SKM-1 treated with dmso at 0.1 percent for 144 hours (cell line): ENCODE measurements around the gene NPIPB2.
"Not testable (repeated sequence)": the region's sequence is repeated elsewhere in the genome, so short reads cannot be mapped to it uniquely, and the experiment has no call there.

ENCODE experiments used
- DNase-seq: peaks from one replicate; lab custom pipeline; 2025; ENCODE audit not compliant: unreplicated experiment; lab: John Stamatoyannopoulos, UW

Gene NPIPB2

DNA sequence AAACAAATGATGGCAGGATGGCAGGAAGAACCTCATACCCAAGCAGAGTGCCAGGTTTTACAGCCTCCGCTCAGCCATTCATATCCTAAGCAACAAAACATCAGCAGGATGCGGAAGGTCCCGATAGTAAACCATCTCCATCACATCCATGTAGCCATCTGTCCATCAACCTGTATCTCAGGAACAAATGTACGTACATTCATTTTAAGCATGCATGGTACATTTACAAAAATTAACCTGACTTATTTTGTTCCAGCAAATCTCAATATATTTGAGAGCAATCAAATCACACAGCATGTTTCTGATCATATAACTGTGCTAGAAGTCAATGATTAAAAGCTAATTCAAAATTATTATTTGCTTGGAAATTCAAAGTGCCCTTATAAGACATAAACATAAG, at the start of gene NPIPB2:
Gene NPIPB2 (minus strand): TSS at position 101 of the 400 bp plus-strand sequence. CDS start 0 bp downstream, at position 101.
- not testable (repeated sequence) for DNase-seq

DNA sequence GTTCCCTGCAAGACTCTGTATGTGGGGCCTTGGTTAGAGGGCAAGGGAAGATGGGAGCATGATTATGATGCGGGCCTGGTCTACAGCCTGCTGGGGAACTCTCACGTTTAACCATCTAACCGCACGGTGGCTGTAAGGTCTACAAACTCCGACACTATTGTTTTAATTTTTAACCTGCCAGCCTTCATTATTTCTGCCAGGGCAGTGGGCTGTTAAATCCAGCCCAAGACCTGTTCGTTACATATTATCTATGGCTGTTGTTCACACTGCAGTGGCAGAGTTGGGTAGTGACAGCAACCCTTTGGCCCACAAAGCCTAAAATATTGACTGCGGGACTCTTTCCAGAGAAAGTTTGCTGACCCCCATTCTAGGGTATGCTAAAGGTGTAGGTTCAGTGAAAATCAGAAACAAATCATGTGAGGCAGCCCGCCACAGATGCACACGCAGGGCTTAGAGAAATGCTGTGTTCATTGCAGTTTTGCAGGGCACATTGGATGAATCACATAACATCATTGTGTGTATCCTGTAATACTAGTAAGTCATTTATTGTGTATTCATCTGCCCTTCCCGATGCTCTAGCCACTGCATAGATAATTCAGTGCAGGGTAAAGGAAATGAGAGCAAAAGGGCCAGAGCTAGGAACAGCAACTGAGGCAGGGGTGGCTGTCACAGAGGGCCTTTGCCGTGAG, 49.0 kb upstream of the NPIPB2 start:
- no peak for DNase-seq

DNA sequence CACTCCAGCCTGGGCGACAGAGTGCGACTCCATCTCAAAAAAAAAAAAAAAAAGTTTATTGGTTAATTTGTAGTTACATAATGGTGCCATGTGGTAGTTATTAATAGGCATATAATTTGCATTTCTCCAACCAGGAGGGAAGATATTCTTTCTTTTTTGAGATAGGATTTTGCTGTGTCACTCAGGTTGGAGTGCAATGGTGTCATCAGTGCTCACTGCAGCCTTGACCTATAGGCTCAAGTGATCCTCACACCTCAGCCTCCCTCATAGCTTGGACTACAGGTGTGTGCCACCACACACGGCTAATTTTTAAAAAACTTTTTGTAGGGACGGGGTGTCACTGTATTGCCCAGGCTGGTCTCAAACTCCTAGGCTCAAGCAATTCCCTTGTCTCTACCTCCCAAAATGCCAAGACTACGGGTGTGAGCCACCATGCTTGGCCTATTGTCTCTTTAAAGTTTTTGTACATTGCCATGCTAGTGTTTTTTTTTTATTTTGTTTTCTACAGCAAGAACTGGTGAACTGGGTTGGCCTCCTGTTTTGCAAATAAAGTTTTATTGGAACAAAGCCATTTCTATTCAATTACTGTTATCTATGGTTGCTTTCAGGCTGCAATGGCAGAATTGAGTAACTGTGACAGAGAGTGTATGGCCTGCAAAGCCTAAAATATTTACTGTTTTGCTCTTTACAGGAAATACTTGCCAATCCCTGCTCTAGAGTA, 46.6 kb upstream of the NPIPB2 start:
- no peak for DNase-seq

DNA sequence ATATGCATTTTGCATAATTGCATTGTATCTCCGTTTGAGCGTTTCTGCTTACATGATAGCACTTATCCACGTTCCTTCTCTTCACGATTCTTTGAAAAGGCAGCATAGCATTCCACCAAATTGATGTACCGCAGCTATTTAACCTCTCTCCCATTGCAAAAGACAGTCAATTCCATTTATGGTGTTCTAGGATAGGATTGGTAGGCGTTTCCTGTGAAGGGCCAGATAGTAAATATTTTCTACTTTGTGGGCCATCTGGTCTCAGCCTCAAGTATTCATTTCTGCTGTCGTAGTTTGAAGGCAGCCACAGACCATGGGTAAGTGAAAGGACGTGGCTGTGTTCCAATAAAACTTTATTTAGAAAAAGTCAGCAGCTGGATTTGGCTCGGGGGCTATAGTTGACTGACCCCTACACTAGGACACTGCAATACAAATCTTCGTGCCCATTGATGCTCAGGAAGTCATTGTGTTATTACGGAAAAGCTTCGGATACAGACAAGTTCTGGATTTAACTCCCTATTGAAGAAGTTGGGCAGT, 44.7 kb upstream of the NPIPB2 start:
- DNase-seq, result no peak

DNA sequence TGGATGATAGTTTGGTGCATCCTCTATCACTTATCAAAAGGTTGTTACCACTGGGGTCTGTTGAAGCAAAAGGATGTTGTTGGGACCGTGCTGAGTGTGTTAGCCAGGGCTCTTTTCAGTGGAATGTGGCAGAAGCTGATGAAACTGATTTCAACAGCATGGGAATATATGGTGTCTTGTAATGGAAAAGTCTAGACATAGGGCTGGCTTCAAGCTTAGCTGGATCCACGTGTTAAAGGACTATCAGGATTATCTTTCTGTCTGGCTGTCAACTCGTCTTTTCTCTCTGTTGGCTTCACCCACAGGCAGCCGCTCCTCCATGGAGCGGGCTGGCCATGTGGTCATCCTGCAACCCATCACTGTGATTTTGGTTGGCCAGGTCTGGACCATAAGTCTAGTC, 43.4 kb upstream of the NPIPB2 start:
- DNase-seq, result no peak

DNA sequence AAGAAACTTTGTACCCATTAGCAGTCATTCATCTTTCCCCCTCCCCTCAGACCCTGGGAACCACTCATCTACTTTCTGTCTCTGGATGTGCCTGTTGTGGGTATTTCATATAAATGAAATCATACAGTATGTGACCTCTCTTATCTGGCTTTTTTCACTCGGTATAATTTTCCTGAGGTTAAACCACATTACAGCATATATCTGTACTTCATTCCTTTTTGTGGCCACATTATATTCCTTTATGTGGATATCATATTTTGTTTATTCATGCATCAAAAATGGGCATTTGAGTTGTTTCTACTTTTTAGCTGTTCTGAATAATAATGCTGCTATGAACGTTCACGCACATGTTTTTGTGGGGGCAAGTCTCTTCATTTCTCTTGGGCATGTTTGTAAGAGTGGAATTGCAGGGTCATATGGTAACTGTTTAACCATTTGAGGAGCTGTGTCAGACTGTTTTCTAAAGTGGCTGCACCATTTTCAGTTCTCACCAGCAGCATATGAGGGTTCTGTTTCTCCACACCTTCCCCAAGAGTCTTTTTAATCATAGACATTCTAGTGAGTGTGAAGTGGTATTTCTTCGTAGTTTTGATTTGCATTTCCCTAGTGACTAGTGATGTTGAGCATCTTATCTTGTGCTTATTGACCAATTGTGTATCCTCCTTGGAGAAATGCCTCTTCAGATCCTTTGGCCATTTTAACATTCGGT, 38.4 kb upstream of the NPIPB2 start:
- no peak for DNase-seq

DNA sequence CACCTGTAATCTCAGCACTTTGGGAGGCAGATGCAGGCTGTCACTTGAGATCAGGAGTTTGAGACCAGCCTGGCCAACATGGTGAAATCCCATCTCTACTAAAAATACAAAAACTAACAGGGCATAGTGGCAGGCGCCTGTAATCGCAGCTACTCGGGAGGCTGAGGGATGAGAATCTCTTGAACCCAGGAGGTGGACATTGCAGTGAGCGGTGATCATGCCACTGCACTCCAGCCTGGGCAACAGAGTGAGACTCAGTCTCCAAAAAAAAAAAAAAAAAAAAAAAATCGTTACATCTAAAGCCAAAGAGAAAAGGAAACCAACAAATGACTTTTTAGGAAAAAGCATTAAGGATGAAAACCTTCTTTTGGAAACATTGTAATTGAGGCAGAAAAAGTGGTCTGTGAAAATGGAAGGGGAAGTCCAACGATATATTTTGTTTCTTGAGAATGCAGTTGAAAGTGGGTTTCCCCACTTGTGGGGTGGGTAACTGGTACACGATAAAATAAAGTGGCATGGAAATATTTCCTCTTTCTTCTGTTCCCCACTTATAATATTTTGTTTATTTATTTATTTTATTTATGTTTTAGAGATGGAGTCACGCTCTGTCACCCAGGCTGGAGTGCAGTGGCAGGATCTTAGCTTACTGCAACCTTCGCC, 37.3 kb upstream of the NPIPB2 start:
- no peak for DNase-seq

DNA sequence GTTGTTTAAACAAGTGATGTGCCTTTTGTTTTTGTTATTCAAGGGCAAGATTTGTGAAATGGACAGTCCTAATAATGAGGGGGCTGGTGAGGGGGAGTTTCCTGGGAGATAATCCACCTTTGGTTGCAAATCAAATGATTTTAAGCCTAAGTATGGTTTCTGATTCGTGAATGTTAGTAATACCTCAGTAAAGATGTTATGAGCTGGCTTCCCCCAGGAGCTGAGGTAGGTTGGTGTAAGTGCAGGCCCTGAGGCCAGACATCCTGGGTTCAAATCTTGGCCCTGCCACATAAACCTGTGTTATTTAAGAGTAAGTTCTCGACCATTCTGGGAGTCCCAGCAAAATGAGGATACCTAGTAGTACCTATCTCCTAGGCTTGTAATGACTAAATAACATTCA, 36.2 kb upstream of the NPIPB2 start:
- DNase-seq, result no peak

DNA sequence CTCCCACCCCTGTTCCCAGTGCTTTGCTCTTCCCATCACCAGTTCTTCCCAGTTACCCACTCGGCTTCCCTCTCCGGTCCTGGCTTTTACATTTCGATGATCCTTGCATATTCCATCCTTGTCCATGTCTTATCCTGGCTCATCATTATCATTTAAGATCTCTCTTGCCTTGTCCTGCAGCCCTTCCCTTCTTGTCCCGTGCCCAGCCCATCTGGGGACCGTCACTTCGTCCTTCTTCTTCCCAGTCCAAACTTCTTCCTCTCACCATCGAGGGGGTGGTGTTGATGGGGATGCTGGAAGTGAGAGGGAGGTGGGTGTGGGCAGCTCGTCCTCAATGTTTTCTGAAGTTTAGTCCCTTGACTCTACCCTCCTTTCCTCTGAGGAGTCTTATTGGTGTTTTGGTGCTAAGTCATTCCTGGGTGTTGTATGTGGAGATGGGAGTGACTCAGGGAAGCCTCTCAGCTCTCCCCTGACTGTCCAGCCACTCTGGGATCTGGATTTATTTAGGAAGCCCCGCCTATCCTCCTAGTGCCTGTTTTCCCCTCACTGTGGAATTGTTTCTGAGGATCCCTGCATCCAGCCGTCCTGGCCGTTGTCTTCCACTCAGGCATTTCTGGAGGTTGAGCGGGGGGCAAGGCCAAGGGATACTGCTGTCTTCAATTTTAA, 35.7 kb upstream of the NPIPB2 start:
- no peak for DNase-seq

DNA sequence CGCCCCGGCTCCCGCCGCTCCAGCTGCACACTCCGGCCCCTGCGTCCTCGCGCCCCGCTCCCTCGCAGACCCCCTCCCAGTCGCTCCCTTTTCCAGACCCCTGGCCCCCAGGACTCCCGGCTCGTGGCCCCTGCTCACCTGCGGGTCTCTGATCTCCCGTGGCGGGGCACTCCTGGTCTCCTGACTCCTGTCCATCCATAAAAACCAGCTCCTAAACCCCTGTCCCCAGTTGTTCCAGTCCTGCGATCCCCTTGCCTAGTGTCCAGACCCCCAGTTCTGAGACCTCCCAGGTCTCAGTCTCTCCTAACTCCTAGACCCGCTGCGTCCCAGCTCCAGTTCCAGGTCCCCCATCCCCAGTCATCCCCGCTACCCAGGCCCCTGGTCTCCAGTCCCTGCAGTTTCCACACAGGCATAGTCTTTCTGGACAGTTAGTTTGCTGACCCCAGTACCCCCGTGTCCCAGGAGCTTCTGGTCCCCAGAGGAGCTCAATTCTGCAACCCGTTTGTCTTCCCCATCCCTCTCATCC, 35.1 kb upstream of the NPIPB2 start:
- DNase-seq, result no peak

DNA sequence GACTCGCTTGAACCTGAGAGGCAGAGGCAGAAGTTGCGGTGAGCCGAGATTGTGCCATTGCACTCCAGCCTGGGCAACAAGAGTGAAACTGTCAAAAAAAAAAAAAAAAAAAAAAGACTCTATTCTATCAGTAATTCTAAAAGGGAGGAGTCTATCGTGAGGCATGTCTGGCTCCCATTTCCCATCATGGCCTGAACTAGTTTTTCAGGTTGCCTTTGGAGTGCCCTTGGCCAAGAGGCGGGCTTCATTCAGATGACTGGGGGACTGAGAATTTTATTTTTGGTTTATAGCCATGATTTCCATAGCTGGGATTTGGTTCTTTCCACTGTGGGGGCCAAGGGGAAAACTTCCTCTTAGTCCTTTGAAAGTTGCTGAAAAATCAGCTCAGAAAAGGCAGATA, 31.2 kb upstream of the NPIPB2 start:
- DNase-seq, result no peak

DNA sequence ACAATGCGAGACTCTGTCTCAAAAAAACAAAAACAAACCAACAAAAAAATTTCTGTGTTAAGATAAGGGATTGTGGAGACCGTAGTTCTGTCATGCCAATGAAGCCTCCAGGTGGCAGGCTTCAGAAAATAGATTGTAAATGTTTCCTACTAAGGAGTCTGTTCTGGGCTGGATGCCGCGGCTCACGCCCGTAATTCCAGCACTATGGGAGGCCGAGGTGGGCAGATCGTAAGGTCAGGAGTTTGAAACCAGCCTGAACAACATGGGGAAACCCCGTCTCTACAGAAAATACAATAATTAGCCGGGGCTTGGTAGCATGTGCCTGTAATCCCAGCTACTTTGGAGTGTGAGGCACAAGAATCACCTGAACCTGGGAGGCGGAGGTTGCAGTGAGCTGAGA, 30.3 kb upstream of the NPIPB2 start:
- DNase-seq, result no peak

DNA sequence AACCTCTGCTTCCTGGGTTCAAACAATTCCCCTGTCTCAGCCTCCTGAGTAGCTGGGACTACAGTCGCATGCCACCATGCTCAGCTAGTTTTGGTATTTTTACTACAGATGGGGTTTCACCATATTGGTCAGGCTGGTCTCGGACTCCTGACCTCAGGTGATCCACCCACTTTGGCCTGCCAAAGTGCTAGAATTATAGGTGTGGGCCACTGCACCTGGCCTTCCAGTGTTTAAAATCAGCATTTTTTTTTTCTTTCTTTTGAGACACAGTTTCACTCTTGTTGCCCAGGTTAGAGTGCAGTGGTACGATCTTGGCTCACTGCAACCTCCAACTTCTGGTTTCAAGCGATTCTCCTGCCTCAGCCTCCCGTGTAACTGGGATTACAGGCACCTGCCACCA, 28.4 kb upstream of the NPIPB2 start:
- not testable (repeated sequence) for DNase-seq

DNA sequence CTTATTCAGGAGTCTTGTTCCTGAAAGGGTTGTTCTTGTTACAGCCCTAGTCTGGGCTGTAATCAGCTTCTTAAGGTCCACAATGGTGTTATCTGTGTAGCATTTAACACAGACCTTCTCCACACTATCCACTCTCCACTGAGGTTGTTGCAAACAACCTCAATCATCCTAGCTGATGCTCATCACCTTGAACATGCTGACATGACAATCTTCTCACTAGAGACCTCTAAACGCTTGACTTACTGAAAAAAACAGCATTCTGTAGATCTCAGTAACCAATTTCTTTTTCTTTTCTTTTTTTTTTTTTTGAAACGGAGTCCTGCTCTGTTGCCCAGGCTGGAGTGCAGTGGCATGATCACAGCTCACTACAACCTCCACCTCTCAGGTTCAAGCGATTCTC, 26.7 kb upstream of the NPIPB2 start:
- peak; percentile 58 for DNase-seq

DNA sequence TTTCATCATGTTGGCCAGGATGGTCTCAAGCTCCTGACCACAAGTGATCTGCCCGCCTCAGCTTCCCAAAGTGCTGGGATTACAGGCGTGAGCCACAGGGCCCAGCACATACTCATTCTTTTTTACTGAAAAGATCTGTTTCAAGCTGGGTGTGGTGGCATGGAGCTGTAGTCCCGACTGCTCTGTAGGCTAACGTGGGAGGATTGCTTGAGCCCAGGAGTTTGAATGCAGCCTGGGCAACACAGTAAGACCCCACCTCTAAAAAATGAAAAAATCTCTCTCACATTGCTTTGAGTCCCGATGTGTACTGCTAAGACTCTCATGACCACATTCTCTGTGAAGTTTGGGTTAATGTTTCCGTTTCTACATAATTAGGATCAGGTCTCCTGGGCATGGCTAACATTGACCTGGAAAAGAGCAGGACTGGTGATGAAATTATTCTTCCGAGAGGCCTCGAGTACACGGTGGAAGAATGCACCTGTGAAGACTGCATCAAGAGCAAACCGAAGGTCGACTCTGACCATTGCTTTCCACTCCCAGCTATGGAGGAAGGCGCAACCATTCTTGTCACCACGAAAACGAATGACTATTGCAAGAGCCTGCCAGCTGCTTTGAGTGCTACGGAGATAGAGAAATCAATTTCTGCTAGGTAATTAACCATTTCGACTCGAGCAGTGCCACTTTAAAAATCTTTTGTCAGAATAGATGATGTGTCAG, 25.5 kb upstream of the NPIPB2 start:
- DNase-seq, result no peak

DNA sequence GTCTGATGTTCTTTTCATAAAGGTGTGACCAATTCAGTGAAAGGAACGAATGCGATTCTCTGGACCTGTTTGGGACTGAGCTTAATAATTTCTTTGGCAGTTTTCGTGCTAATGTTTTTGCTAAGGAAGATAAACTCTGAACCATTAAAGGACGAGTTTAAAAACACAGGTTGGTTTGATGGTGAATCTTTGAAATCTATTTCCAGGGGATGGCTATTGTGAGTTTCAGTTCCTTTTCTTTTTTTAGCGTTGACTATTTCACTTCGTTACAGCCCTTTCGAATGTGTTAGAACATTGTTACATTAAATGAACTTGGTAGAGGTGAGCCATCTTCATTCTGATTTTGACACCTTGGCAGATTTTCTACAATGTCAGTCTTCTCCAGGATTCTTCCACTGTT, 24.3 kb upstream of the NPIPB2 start:
- no peak for DNase-seq

DNA sequence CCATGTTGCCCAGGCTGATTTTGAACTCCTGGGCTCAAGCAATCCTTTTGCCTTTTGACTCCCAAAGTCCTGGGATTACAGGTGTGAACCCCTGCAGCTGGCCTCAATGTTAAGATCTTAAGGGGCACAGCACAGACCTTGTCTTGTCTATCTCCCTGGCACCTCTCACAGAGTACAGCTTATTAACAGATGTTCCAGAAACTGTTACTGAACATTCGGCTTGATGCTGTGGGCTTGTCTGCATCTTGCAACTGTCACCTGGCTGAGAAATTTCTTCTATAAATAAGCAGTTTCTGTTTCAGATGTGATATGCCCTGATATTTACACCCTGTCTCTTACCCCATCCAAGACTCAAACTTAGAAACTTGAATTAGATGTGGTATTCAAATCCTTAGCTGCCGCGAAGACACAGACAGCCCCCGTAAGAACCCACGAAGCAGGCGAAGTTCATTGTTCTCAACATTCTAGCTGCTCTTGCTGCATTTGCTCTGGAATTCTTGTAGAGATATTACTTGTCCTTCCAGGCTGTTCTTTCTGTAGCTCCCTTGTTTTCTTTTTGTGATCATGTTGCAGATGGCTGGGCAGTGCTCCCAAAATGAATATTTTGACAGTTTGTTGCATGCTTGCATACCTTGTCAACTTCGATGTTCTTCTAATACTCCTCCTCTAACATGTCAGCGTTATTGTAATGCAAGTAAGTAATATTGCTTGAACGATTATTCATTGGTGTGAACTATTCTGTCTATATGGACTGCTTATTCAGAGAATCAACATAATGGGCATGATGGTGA, 23.1 kb upstream of the NPIPB2 start, which contains the start of gene TNFRSF17:
Gene TNFRSF17 (plus strand): TSS at position 450 of the 791 bp plus-strand sequence. CDS start 115 bp downstream, at position 565.
- no peak for DNase-seq

DNA sequence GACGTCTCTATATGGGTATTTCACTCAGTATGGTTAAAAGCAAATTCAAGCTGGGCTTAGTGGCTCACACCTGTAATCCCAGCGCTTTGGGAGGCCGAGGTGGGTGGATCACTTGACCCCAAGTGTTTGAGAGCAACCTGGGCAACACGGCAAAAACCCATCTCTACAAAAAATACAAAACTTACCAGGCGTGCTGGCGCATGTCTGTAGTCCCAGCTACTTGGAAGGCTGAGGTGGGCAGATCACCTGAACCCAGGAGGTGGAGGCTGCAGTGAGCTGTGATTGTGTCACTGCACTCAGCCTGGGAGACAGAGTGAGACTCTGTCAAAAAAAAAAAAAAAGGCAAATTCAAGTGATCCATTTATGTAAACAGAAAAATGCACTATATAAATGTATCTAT, 21.9 kb upstream of the NPIPB2 start:
- DNase-seq, result no peak

DNA sequence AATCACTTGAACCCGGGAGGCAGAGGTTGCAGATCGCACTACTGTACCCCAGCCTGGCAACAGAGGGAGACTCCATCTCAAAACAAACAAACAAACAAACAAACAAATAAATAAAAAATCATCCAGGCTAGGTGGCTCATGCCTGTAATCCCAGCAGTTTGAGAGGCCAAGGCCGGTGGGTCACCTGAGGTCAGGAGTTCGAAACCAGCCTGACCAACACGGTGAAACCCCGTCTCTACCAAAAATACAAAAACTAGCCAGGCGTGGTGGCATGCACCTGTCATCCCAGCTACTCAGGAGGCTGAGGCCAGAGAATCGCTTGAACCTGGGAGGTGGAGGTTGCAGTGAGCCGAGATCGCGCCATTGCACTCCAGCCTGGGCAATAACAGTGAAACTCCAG, 21.1 kb upstream of the NPIPB2 start:
- not testable (repeated sequence) for DNase-seq
